GM12875 (cell line): ENCODE data around the gene ZNF587.
"Not testable (repeated sequence)": the region's sequence is repeated elsewhere in the genome, so short reads cannot be mapped to it uniquely, and the experiment has no call there.

ENCODE experiments used
- H3K4me3 ChIP-seq: one replicate; pipeline ENCODE4 v1.5.1; 2011; ENCODE audit warnings: low read depth, low read length, control low read depth
- CTCF ChIP-seq: IDR thresholded peaks from 2 replicates; pipeline ENCODE4 v1.5.1; 2011; ENCODE audit warnings: low read depth, mild to moderate bottlenecking, control low read depth, inconsistent platforms, low read length, moderate library complexity, borderline replicate concordance; ENCODE audit not compliant: insufficient read depth

The ZNF587 gene

GRCh38 chr19:57888107-57888559 lies 38.5 kb downstream of the ZNF587 start:
- TF ChIP-seq CTCF, result no peak
- H3K4me3 ChIP-seq, result peak overlapping the region; percentile 98

GRCh38 chr19:57888560-57889231 lies 39.0 kb downstream of the ZNF587 start, which contains the start of gene ZNF814:
Gene ZNF814 (minus strand): TSS chr19:57889037. CDS start chr19:57888802, 235 bp downstream.
- no peak for TF ChIP-seq CTCF
- H3K4me3 ChIP-seq, result peak within 1 kb of the TSS; percentile 98

GRCh38 chr19:57890706-57891105 lies 41.0 kb downstream of the ZNF587 start:
- not testable (repeated sequence) for H3K4me3 ChIP-seq

- TF ChIP-seq CTCF, result no peak
- no peak overlapping the region for H3K4me3 ChIP-seq
Observed at GRCh38 chr19:57900311-57900710, 50.7 kb downstream of the ZNF587 start.

GRCh38 chr19:57903618-57904184 lies 54.0 kb downstream of the ZNF587 start:
- H3K4me3 ChIP-seq, result no peak overlapping the region
- no peak for TF ChIP-seq CTCF

GRCh38 chr19:57905258-57905657 lies 55.6 kb downstream of the ZNF587 start:
- no peak overlapping the region for H3K4me3 ChIP-seq
- TF ChIP-seq CTCF, result no peak

- no peak overlapping the region for H3K4me3 ChIP-seq
- no peak for TF ChIP-seq CTCF
Observed at GRCh38 chr19:57907394-57907793, 57.7 kb downstream of the ZNF587 start.
